ENCODE measurements around the gene SBF2.

- TF ChIP-seq POLR2AphosphoS5 (IDR thresholded peaks at IDR 0.05) (no peak), CTCF (IDR thresholded peaks at IDR 0.05) (no peak), EP300 (IDR thresholded peaks at IDR 0.05) (no peak), POLR2A (IDR thresholded peaks at IDR 0.05) (no peak)
Measured at GRCh38 chr11:10181811-10182210, 112.2 kb downstream of the SBF2 start.
